ENCODE results near the gene C8A.

GRCh38 chr1:56838759-56839158, 15.8 kb upstream of the C8A start:
- TF ChIP-seq MEIS1 (CRISPR knock-in tag; IDR thresholded peaks at IDR 0.05; ENCODE audit: borderline replicate concordance) (no peak), POLR2AphosphoS5 (IDR thresholded peaks at IDR 0.05; ENCODE audit: low read depth, low read length) (no peak), TAF1 (CRISPR knock-in tag; IDR thresholded peaks at IDR 0.05) (no peak), ESRRA (CRISPR knock-in tag; IDR thresholded peaks at IDR 0.05; ENCODE audit: low read depth) (no peak), POLR2A (IDR thresholded peaks at IDR 0.05; ENCODE audit: insufficient read depth in 1 of 2, low read depth in 2 of 2, low read length in 2 of 2) (no peak), CTCF (CRISPR knock-in tag; IDR thresholded peaks at IDR 0.05) (no peak), IRF1 (CRISPR knock-in tag; IDR thresholded peaks at IDR 0.05; ENCODE audit: low read depth) (no peak), SNAPC5 (CRISPR knock-in tag; IDR thresholded peaks at IDR 0.05; ENCODE audit: borderline replicate concordance) (no peak), NFE2L1 (CRISPR knock-in tag; IDR thresholded peaks at IDR 0.05; ENCODE audit: borderline replicate concordance) (no peak), PAWR (CRISPR knock-in tag; IDR thresholded peaks at IDR 0.05; ENCODE audit: borderline replicate concordance) (no peak), MYC (CRISPR knock-in tag; IDR thresholded peaks at IDR 0.05; ENCODE audit: borderline replicate concordance) (no peak), MBD4 (IDR thresholded peaks at IDR 0.05; ENCODE audit: borderline replicate concordance, low read length) (no peak), SRSF1 (optimal IDR thresholded peaks at IDR 0.05; ENCODE audit: low read depth, low read length) (no peak), MNT (IDR thresholded peaks at IDR 0.05) (no peak)

Measured in HepG2 (cell line).